ENCODE data around the gene TSGA10IP.

TSGA10IP gene

GRCh38 chr11:65945430-65945911 is at the start of gene TSGA10IP:
TSGA10IP (plus strand) TSS chr11:65945480; CDS start chr11:65945676, 196 bp downstream.
- no peak for DNase-seq (ENCODE audit: low read depth in 1 of 2, low spot score in 1 of 2)

GRCh38 chr11:65895482-65895981 is 49.7 kb upstream of the TSGA10IP start:
- DNase-seq (ENCODE audit: low read depth in 1 of 2, low spot score in 1 of 2): no peak

GRCh38 chr11:65896034-65896999 is 49.0 kb upstream of the TSGA10IP start:
- DNase-seq (ENCODE audit: low read depth in 1 of 2, low spot score in 1 of 2): no peak

- no peak for DNase-seq (ENCODE audit: low read depth in 1 of 2, low spot score in 1 of 2)
These were observed 48.2 kb upstream of the TSGA10IP start for GRCh38 chr11:65897020-65897471.

GRCh38 chr11:65898656-65899355 is 46.5 kb upstream of the TSGA10IP start:
- DNase-seq (ENCODE audit: low read depth in 1 of 2, low spot score in 1 of 2): no peak

GRCh38 chr11:65899356-65900124 is 45.7 kb upstream of the TSGA10IP start:
- DNase-seq (ENCODE audit: low read depth in 1 of 2, low spot score in 1 of 2): peak; percentile 55 to 69

GRCh38 chr11:65900125-65900898 is 45.0 kb upstream of the TSGA10IP start, which contains the start of gene FOSL1:
FOSL1 (minus strand) TSS chr11:65900388; CDS start chr11:65900339, 49 bp downstream.
- DNase-seq (ENCODE audit: low read depth in 1 of 2, low spot score in 1 of 2): peak; percentile 87 to 89

GRCh38 chr11:65900899-65901180 is 44.4 kb upstream of the TSGA10IP start:
- DNase-seq (ENCODE audit: low read depth in 1 of 2, low spot score in 1 of 2): no peak

- no peak for DNase-seq (ENCODE audit: low read depth in 1 of 2, low spot score in 1 of 2)
These were observed 42.2 kb upstream of the TSGA10IP start for GRCh38 chr11:65903068-65903481.

- no peak for DNase-seq (ENCODE audit: low read depth in 1 of 2, low spot score in 1 of 2)
These were observed 41.6 kb upstream of the TSGA10IP start for GRCh38 chr11:65903715-65904114.

GRCh38 chr11:65906602-65907001 is 38.7 kb upstream of the TSGA10IP start:
- no peak for DNase-seq (ENCODE audit: low read depth in 1 of 2, low spot score in 1 of 2)

GRCh38 chr11:65907878-65908277 is 37.4 kb upstream of the TSGA10IP start:
- no peak for DNase-seq (ENCODE audit: low read depth in 1 of 2, low spot score in 1 of 2)

GRCh38 chr11:65911682-65912568 is 33.4 kb upstream of the TSGA10IP start:
- DNase-seq (ENCODE audit: low read depth in 1 of 2, low spot score in 1 of 2): no peak

GRCh38 chr11:65912845-65913244 is 32.4 kb upstream of the TSGA10IP start:
- no peak for DNase-seq (ENCODE audit: low read depth in 1 of 2, low spot score in 1 of 2)

- no peak for DNase-seq (ENCODE audit: low read depth in 1 of 2, low spot score in 1 of 2)
These were observed 30.0 kb upstream of the TSGA10IP start for GRCh38 chr11:65915101-65915820.

- no peak for DNase-seq (ENCODE audit: low read depth in 1 of 2, low spot score in 1 of 2)
These were observed 29.4 kb upstream of the TSGA10IP start for GRCh38 chr11:65915821-65916251.

GRCh38 chr11:65916391-65916790 is 28.9 kb upstream of the TSGA10IP start:
- DNase-seq (ENCODE audit: low read depth in 1 of 2, low spot score in 1 of 2): no peak

GRCh38 chr11:65917077-65917433 is 28.2 kb upstream of the TSGA10IP start:
- DNase-seq (ENCODE audit: low read depth in 1 of 2, low spot score in 1 of 2): no peak

Data from activated CD4-positive, alpha-beta T cell treated with anti-CD3 and anti-CD28 coated beads, Interleukin-2, amount 50 U/mL, for 24 hours (primary cell).